ENCODE measurements around the gene SMG7. TPM values are rescaled to one million over a fixed set of nuclear protein-coding genes. Genes with fewer than 3 reads are reported as not detected.

SMG7 gene
- total and polyA plus RNA-seq, 2 of the 4 experiments (the other 2 are of a cell fraction), result 18.1 to 22.6 TPM

DNA sequence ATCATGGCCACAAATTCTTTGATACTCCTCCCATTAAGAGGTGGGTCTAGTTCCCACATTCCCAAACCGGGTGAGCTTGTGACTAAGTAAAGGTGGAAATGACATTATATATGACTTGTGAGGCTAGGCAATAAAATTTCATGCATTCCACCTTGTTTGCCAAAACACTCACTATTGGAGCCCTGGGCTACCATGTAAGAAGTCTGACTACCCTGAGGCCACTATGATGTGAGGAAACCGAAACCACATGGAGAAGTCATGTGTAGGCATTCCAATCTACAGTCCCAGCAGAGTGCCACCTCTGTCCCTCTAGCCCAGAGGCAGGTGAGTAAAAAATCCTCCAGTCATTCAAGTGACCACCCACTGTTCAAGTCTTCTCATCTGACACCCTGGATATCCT, 17.9 kb upstream of the SMG7 start:
- no peak for TF ChIP-seq SMC3 (IDR thresholded peaks at IDR 0.05; ENCODE audit: low read depth, low read length)
- TF ChIP-seq POLR2A (IDR thresholded peaks at IDR 0.05; ENCODE audit: low read depth, low read length), result no peak
- TF ChIP-seq, protein P1, sequence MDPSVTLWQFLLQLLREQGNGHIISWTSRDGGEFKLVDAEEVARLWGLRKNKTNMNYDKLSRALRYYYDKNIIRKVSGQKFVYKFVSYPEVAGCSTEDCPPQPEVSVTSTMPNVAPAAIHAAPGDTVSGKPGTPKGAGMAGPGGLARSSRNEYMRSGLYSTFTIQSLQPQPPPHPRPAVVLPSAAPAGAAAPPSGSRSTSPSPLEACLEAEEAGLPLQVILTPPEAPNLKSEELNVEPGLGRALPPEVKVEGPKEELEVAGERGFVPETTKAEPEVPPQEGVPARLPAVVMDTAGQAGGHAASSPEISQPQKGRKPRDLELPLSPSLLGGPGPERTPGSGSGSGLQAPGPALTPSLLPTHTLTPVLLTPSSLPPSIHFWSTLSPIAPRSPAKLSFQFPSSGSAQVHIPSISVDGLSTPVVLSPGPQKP (IDR thresholded peaks at IDR 0.05; ENCODE audit: borderline replicate concordance, low read depth, low read length), result no peak
- TF ChIP-seq FOS (IDR thresholded peaks at IDR 0.05; ENCODE audit: low read depth, low read length), result no peak
- TF ChIP-seq CHD1 (IDR thresholded peaks at IDR 0.05; ENCODE audit: low read depth, low read length), result no peak
- no peak for TF ChIP-seq MAFK (IDR thresholded peaks at IDR 0.05; ENCODE audit: low read depth, low read length)
- no peak for TF ChIP-seq RCOR1 (IDR thresholded peaks at IDR 0.05; ENCODE audit: insufficient replicate concordance, low read length)
- no peak for TF ChIP-seq RAD21 (IDR thresholded peaks at IDR 0.05; ENCODE audit: low read length)
- TF ChIP-seq, protein P2, sequence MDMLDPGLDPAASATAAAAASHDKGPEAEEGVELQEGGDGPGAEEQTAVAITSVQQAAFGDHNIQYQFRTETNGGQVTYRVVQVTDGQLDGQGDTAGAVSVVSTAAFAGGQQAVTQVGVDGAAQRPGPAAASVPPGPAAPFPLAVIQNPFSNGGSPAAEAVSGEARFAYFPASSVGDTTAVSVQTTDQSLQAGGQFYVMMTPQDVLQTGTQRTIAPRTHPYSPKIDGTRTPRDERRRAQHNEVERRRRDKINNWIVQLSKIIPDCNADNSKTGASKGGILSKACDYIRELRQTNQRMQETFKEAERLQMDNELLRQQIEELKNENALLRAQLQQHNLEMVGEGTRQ (IDR thresholded peaks at IDR 0.05; ENCODE audit: low read depth, low read length), result no peak
- no peak for TF ChIP-seq RFX5 (IDR thresholded peaks at IDR 0.05; ENCODE audit: low read depth, low read length)
- TF ChIP-seq MXI1 (IDR thresholded peaks at IDR 0.05; ENCODE audit: borderline replicate concordance, low read depth, low read length), result no peak
- POLR2A ChIA-PET (ENCODE audit: unreplicated experiment), result no interaction called here
- Histone ChIP-seq H3K4me3 (ENCODE audit: insufficient read depth, low read depth, low read length) (no peak overlapping the region), H3K9ac (ENCODE audit: low read depth, low read length) (no peak overlapping the region), H3K9me1 (ENCODE audit: insufficient read depth, low read length) (no peaks in the 10 kb centered on the region), H4K5ac (ENCODE audit: low read depth, low read length) (no peak overlapping the region), H3K36me3 (ENCODE audit: control insufficient read depth, insufficient read depth, low read length) (no peaks in the 10 kb centered on the region), H3K27me3 (ENCODE audit: control insufficient read depth, insufficient read depth, low read length) (peaks cover 9% of the 10 kb centered on the region), H2BK5ac (ENCODE audit: low read depth, low read length, poor library complexity, severe bottlenecking) (no peak overlapping the region), H3K4me2 (ENCODE audit: low read depth, low read length) (no peak overlapping the region), H3K56ac (ENCODE audit: extremely low read depth, insufficient read depth, low read length) (no peak overlapping the region), H3K23ac (ENCODE audit: low read depth, low read length) (no peak overlapping the region), H3K18ac (ENCODE audit: low read depth, low read length) (no peak overlapping the region), H3K4ac (ENCODE audit: low read depth, low read length) (no peak overlapping the region), H2BK120ac (ENCODE audit: low read depth, low read length) (no peak overlapping the region), H4K20me1 (ENCODE audit: insufficient read depth, low read length) (no peaks in the 10 kb centered on the region), H4K91ac (ENCODE audit: insufficient read depth, low read depth, low read length) (no peak overlapping the region), H3K14ac (replicated peaks; ENCODE audit: low read depth, low read length) (no peak overlapping the region), H3K27ac (ENCODE audit: insufficient read depth, low read length) (no peak overlapping the region), H2AFZ (replicated peaks; ENCODE audit: low read length, poor library complexity) (peak overlapping the region; percentile 14), H2AK5ac (ENCODE audit: low read depth, low read length) (no peak overlapping the region), H3K79me1 (ENCODE audit: low read depth in 1 of 2, low read length in 2 of 2) (no peaks in the 10 kb centered on the region), H2BK15ac (ENCODE audit: low read depth, low read length) (no peak overlapping the region), H2BK20ac (ENCODE audit: low read depth, low read length) (no peak overlapping the region), H3K4me1 (ENCODE audit: control insufficient read depth, insufficient read depth, low read length) (no peaks in the 10 kb centered on the region), H3K9me3 (ENCODE audit: control insufficient read depth, insufficient read depth, low read length) (no peaks in the 10 kb centered on the region), H4K8ac (ENCODE audit: low read depth in 2 of 2, low read length in 2 of 2) (no peak overlapping the region), H2AK9ac (replicated peaks; ENCODE audit: low read depth, low read length, poor library complexity) (no peak overlapping the region)
- CTCF ChIA-PET, result no interaction called here
- intact Hi-C loops (cut with micrococcal nuclease) (no loop called here), in situ Hi-C loops (cut with MboI; ENCODE audit: low sequenced_read_pairs) (no loop called here), dilution Hi-C loops (cut with HindIII; ENCODE audit: low sequenced_read_pairs, unreplicated experiment) (no loop called here)
- BruUV-seq (replicated peaks), result no TSS peak
- WGBS, 2 experiments (ENCODE audit: extremely low coverage in 2 of 2, insufficient read length in 1 of 2), result no CpG with 5 or more reads among the region's 2 CpGs
- DNase-seq (no peak), ATAC-seq (ENCODE audit: low read depth) (no peak)

Data from IMR-90 (cell line).